GM23248 (cell line): Measurements from ENCODE around the gene CNN2. TPM values are rescaled to one million over a fixed set of nuclear protein-coding genes. Genes with fewer than 3 reads are reported as not detected.

Experiments used
- DNase-seq: peaks from one replicate; pipeline ENCODE4 v3.0.0-alpha.2; 2015
- H2AFZ ChIP-seq: fragments of 200-600 bp; sonication (generic); 2 replicates; pipeline ENCODE4 v1.6.1; 2016; ENCODE audit warnings: antibody characterized with exemption
- H3F3A ChIP-seq: fragments of 200-600 bp; sonication (generic); 2 replicates; pipeline ENCODE4 v1.6.1; 2016; ENCODE audit warnings: mild to moderate bottlenecking, antibody characterized with exemption, mixed run types; ENCODE audit not compliant: insufficient read depth
- H3K27ac ChIP-seq: fragments of 200-600 bp; sonication (generic); 2 replicates; pipeline ENCODE4 v1.5.1; 2016; ENCODE audit warnings: mild to moderate bottlenecking
- H3K27me3 ChIP-seq: fragments of 200-600 bp; sonication (generic); replicated peaks from 2 replicates; pipeline ENCODE4 v1.6.1; 2016; ENCODE audit warnings: mild to moderate bottlenecking; ENCODE audit not compliant: insufficient read depth
- H3K36me3 ChIP-seq: fragments of 200-600 bp; sonication (generic); 2 replicates; pipeline ENCODE4 v1.6.1; 2016; ENCODE audit warnings: low read depth, mild to moderate bottlenecking
- H3K4me1 ChIP-seq: fragments of 200-600 bp; sonication (generic); 2 replicates; pipeline ENCODE4 v1.6.1; 2016; ENCODE audit warnings: mild to moderate bottlenecking; ENCODE audit not compliant: insufficient read depth
- H3K4me2 ChIP-seq: fragments of 200-600 bp; sonication (generic); one replicate; pipeline ENCODE4 v1.6.1; 2016; ENCODE audit warnings: mild to moderate bottlenecking; ENCODE audit not compliant: unreplicated experiment
- H3K4me3 ChIP-seq: fragments of 200-600 bp; sonication (generic); 2 replicates; pipeline ENCODE4 v1.5.1; 2016; ENCODE audit warnings: mild to moderate bottlenecking
- H3K79me2 ChIP-seq: fragments of 200-600 bp; sonication (generic); 2 replicates; pipeline ENCODE4 v1.6.1; 2016; ENCODE audit warnings: mild to moderate bottlenecking; ENCODE audit not compliant: insufficient read depth
- H3K9ac ChIP-seq: fragments of 200-600 bp; sonication (generic); 2 replicates; pipeline ENCODE4 v1.6.1; 2016; ENCODE audit warnings: mild to moderate bottlenecking
- H3K9me2 ChIP-seq: fragments of 200-600 bp; sonication (generic); 2 replicates; pipeline ENCODE4 v1.6.1; 2016; ENCODE audit warnings: mixed run types, mild to moderate bottlenecking, moderate library complexity; ENCODE audit not compliant: insufficient read depth
- H3K9me3 ChIP-seq: fragments of 200-600 bp; sonication (generic); one replicate; pipeline ENCODE4 v1.6.1; 2017; ENCODE audit warnings: low read depth
- H4K20me1 ChIP-seq: fragments of 200-600 bp; sonication (generic); 2 replicates; pipeline ENCODE4 v1.6.0; 2016; ENCODE audit not compliant: insufficient read depth
- EZH2 ChIP-seq: fragments of 200-600 bp; sonication (generic); IDR thresholded peaks from 2 replicates; pipeline ENCODE4 v1.6.1; 2018; ENCODE audit warnings: antibody characterized with exemption, mild to moderate bottlenecking; ENCODE audit not compliant: insufficient read depth, poor library complexity, severe bottlenecking
- EZH2phosphoT487 ChIP-seq: fragments of 200-600 bp; sonication (generic); IDR thresholded peaks from 2 replicates; pipeline ENCODE4 v1.6.1; 2018; ENCODE audit warnings: antibody characterized with exemption, moderate library complexity, mild to moderate bottlenecking, low read depth; ENCODE audit not compliant: insufficient read depth
- WGBS, 2 experiments: methylation state at CpG; one replicate each; pipeline ENCODE4 v1.1.6; 2015 to 2017; ENCODE audit warnings: low lambda C conversion rate in 2 of 2, low coverage in 1 of 2; ENCODE audit errors: missing lambda C conversion rate in 2 of 2; 5-methylcytosine and 5-hydroxymethylcytosine counted together
- in situ Hi-C: fragments of 300-500 bp; cut with MboI; formaldehyde crosslinking; loops from 2 replicates; pipeline ENCODE4 v1.15.0; 2020
- polyA plus RNA-seq: library from polyadenylated mRNA; unstranded; fragments of >200 nt; fragmentation: Nextera tagmentation; extraction: Ambion mirVana; gene quantifications from 2 replicates; pipeline ENCODE4 v1.2.1, GENCODE V29; 2016
- total RNA-seq: library from RNA; depleted of rRNA; stranded (reverse); fragments of >200 nt; shearing (Covaris generic); gene quantifications from 2 replicates; pipeline ENCODE4 v1.2.3, GENCODE V29; 2014

CNN2 gene
- total and polyA plus RNA-seq, 2 experiments from 2014 or later: 244 to 400 TPM

GRCh38 chr19:1064661-1065605 lies 38.5 kb downstream of the CNN2 start:
- DNase-seq: peak; percentile 86
- TF ChIP-seq EZH2phosphoT487 (no peak), EZH2 (no peak)

GRCh38 chr19:1065606-1066109 lies 39.2 kb downstream of the CNN2 start:
- H3K4me1 ChIP-seq: no peaks in the 10 kb centered on the region
- H3K27me3 ChIP-seq: peaks cover 24% of the 10 kb centered on the region
- H4K20me1 ChIP-seq: no peaks in the 10 kb centered on the region
- H3K9me3 ChIP-seq: no peaks in the 10 kb centered on the region
- H2AFZ ChIP-seq: no peak overlapping the region
- no peak overlapping the region for H3K4me3 ChIP-seq
- in situ Hi-C loops: no loop called here
- H3K27ac ChIP-seq: no peak overlapping the region
- no peak for TF ChIP-seq EZH2phosphoT487
- no peak for TF ChIP-seq EZH2
- no peaks in the 10 kb centered on the region for H3K79me2 ChIP-seq
- H3K9ac ChIP-seq: no peak overlapping the region
- WGBS, 2 experiments: 70 to 80% methylated on average over 17 of the region's 17 CpGs
- H3F3A ChIP-seq: no peaks in the 10 kb centered on the region
- no peak for DNase-seq
- H3K9me2 ChIP-seq: no peaks in the 10 kb centered on the region
- H3K4me2 ChIP-seq: no peak overlapping the region
- H3K36me3 ChIP-seq: no peaks in the 10 kb centered on the region

More at GRCh38 chr19:1064661-1065605, 38.5 kb downstream of the CNN2 start:
- Histone ChIP-seq H3K27ac (no peak overlapping the region), H2AFZ (no peak overlapping the region), H3K4me2 (no peak overlapping the region), H3K79me2 (no peaks in the 10 kb centered on the region), H3K27me3 (peaks cover 17% of the 10 kb centered on the region), H3K9me3 (no peaks in the 10 kb centered on the region), H3K36me3 (no peaks in the 10 kb centered on the region), H3K9me2 (no peaks in the 10 kb centered on the region), H4K20me1 (no peaks in the 10 kb centered on the region), H3K4me1 (no peaks in the 10 kb centered on the region), H3K9ac (no peak overlapping the region), H3K4me3 (no peak overlapping the region), H3F3A (no peaks in the 10 kb centered on the region)
- WGBS, 2 experiments: 7 to 10% methylated on average over 51 to 60 of the region's 60 CpGs
- in situ Hi-C loops: no loop called here

- Histone ChIP-seq H3K9ac (no peak overlapping the region; the same call in 1 of the 2 replicates), H4K20me1 (no peaks in the 10 kb centered on the region), H3K27ac (no peak overlapping the region), H3K36me3 (no peaks in the 10 kb centered on the region), H3K9me3 (no peaks in the 10 kb centered on the region), H3K27me3 (peaks cover 31% of the 10 kb centered on the region), H3K4me1 (no peaks in the 10 kb centered on the region), H3F3A (no peaks in the 10 kb centered on the region), H3K4me2 (peak overlapping the region; percentile 73), H3K79me2 (no peaks in the 10 kb centered on the region), H2AFZ (no peak overlapping the region; the same call in 1 of the 2 replicates), H3K4me3 (no peak overlapping the region), H3K9me2 (no peaks in the 10 kb centered on the region)
- no peak for DNase-seq
- WGBS, 2 experiments: 35 to 46% methylated on average over 13 to 17 of the region's 17 CpGs
- TF ChIP-seq EZH2 (no peak), EZH2phosphoT487 (no peak)
- in situ Hi-C loops: no loop called here
These were observed 39.9 kb downstream of the CNN2 start for GRCh38 chr19:1066251-1066747.

DNA sequence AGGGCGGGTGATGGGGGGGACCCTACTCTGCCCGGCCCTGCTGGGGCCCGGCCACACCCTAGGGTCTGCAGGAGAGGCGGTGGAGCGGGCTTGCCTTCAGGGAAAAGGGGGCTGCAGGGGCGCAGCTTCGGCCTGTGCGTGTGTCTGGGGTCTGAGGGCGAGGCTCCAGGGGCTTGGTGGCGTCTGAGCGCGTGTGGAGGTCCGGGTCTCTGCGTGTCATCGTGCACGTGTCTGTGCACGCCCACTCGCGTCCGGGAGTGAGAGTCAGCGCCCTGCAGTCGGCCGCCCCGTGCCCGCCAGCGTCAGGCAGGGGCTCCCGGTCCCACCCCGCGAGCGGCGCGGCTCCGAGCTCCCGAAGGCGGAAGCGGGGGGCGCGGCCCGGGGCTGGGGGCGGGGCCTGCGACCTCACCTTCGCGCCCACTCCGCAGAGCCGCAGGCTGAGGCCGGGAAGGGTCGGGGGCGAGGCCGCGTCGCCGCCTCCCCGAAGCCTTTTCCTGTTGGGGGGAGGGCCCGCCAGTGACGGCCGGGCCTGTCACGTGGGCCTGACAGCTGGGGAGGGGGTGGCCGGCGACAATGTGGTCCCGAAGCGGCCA lies 40.4 kb downstream of the CNN2 start, which contains the start of gene ARHGAP45:
Gene ARHGAP45, plus strand, starts transcription at position 420 of the 593 bp plus-strand sequence. CDS start 239 bp downstream, outside the sequence.
- DNase-seq: peak; percentile 63
- in situ Hi-C loops: no loop called here
- peak within 1 kb of the TSS; percentile 59 for H3K4me3 ChIP-seq
- no peaks in the 10 kb centered on the region for H3K36me3 ChIP-seq
- no peaks in the 10 kb centered on the region for H3F3A ChIP-seq
- peak within 1 kb of the TSS; percentile 51; the same call in 1 of the 2 replicates for H3K9ac ChIP-seq
- TF ChIP-seq EZH2 (no peak), EZH2phosphoT487 (no peak)
- H3K9me2 ChIP-seq: no peaks in the 10 kb centered on the region
- no peak within 1 kb of the TSS for H3K27ac ChIP-seq
- H2AFZ ChIP-seq: peak within 1 kb of the TSS; percentile 12; the same call in 1 of the 2 replicates
- H3K4me1 ChIP-seq: no peaks in the 10 kb centered on the region
- H3K9me3 ChIP-seq: no peaks in the 10 kb centered on the region
- H3K79me2 ChIP-seq: no peaks in the 10 kb centered on the region
- WGBS, 2 experiments: 5 to 11% methylated on average over 21 to 47 of the region's 61 CpGs
- no peaks in the 10 kb centered on the region for H4K20me1 ChIP-seq
- H3K27me3 ChIP-seq: peaks cover 31% of the 10 kb centered on the region
- peak within 1 kb of the TSS; percentile 73 for H3K4me2 ChIP-seq
